Body of pancreas (tissue), 4 donors: Measurements from ENCODE around the gene PASD1. TPM values are rescaled to one million over a fixed set of nuclear protein-coding genes. Genes with fewer than 3 reads are reported as not detected.

Experiments
- ATAC-seq: fragments of 150-250 bp; one replicate; pipeline ENCODE4 v1.9.1; 2016
- DNase-seq, 4 donors: peaks; one replicate each; pipeline ENCODE4 v3.0.0-alpha.2; 2019
- H3K27ac ChIP-seq, 4 donors: fragments of 200-600 bp; sonication (generic); 1 replicate in 3 of 4; 2 replicates in 1 of 4; pipeline versions ENCODE4 v1.5.1 to v1.6.1; 2016 to 2019; ENCODE audit warnings: mild to moderate bottlenecking in 1 of 4, mixed read lengths in 1 of 4, moderate library complexity in 1 of 4
- H3K27me3 ChIP-seq, 2 donors: fragments of 200-600 bp; sonication (generic); one replicate each; pipeline ENCODE4 v1.6.0; 2016; ENCODE audit warnings: mild to moderate bottlenecking in 1 of 2
- H3K36me3 ChIP-seq, 2 donors: fragments of 200-600 bp; sonication (generic); replicated peaks in 1 of 2; 2 replicates each; pipeline ENCODE4 v1.5.1; 2016; ENCODE audit warnings: low read depth in 2 of 2; ENCODE audit not compliant: insufficient read depth in 1 of 2
- H3K4me1 ChIP-seq: fragments of 200-600 bp; sonication (generic); one replicate; pipeline ENCODE4 v1.6.0; 2016
- H3K4me3 ChIP-seq, 2 donors: fragments of 200-600 bp; sonication (generic); 1 replicate in 1 of 2; 2 replicates in 1 of 2; pipeline ENCODE4 v1.5.1; 2016 to 2019
- H3K9me3 ChIP-seq, 3 donors: fragments of 200-600 bp; sonication (generic); 1 replicate in 2 of 3; 2 replicates in 1 of 3; pipeline ENCODE4 v1.5.1; 2016
- CTCF ChIP-seq, 7 experiments: fragments of 450-650 bp in 4 of 7; fragments of 200-600 bp in 3 of 7; sonication (generic) in 3 of 7; IDR thresholded peaks; one replicate each; pipeline ENCODE4 v1.5.1; 2016 to 2019; ENCODE audit warnings: antibody characterized with exemption in 7 of 7
- POLR2A ChIP-seq, 3 donors: fragments of 450-650 bp; IDR thresholded peaks; one replicate each; pipeline ENCODE4 v1.6.1; 2016; ENCODE audit warnings: antibody characterized with exemption in 3 of 3, mild to moderate bottlenecking in 2 of 3
- WGBS, 2 donors: methylation state at CpG; one replicate each; pipeline ENCODE4 v1.1.5; 2017; 5-methylcytosine and 5-hydroxymethylcytosine counted together
- intact Hi-C: fragments of 100-400 bp; cut with DNase I; formaldehyde crosslinking; loops from one replicate; pipeline ENCODE4 v1.15.1; 2023
- total RNA-seq, 2 donors: library from RNA; depleted of rRNA; stranded (reverse); fragments of >200 nt; gene quantifications; one replicate each; pipeline ENCODE4 v1.1.0, GENCODE V29; 2016

The PASD1 gene
- total RNA-seq, 2 donors from 2014 or later, result not detected

- 79 to 86% methylated on average over 4 of the region's 4 CpGs for WGBS, 2 donors
- Histone ChIP-seq H3K4me1 (no peaks in the 10 kb centered on the region), H3K36me3 (no peaks in the 10 kb centered on the region), H3K27ac (no peak overlapping the region), H3K4me3 (no peak overlapping the region), H3K27me3 (no peaks in the 10 kb centered on the region), H3K9me3 (no peaks in the 10 kb centered on the region)
- ATAC-seq (no peak), DNase-seq (no peak)
- intact Hi-C loops, result no loop called here
- no peak for TF ChIP-seq POLR2A (IDR thresholded peaks at IDR 0.05)
- no peak for TF ChIP-seq CTCF (IDR thresholded peaks at IDR 0.05)
Observed at GRCh38 chrX:151676196-151676595, 112.7 kb downstream of the PASD1 start.

- intact Hi-C loops, result loop anchor here (10.0 kb wide), 1 partner anchor 525 kb away; no protein-coding TSS in a partner anchor
- 45 to 63% methylated on average over 4 to 5 of the region's 5 CpGs for WGBS, 2 donors
Observed at GRCh38 chrX:151679798-151680402, 116.4 kb downstream of the PASD1 start.

GRCh38 chrX:151680805-151681204, 117.3 kb downstream of the PASD1 start:
- no peaks in the 10 kb centered on the region for H3K27me3 ChIP-seq
- H3K4me1 ChIP-seq, result no peaks in the 10 kb centered on the region
- DNase-seq, result peak; percentile 49 to 80 (median 60)
- no peaks in the 10 kb centered on the region for H3K36me3 ChIP-seq
- TF ChIP-seq CTCF (IDR thresholded peaks at IDR 0.05) (peak; percentile 31 to 75 (median 59)), POLR2A (IDR thresholded peaks at IDR 0.05) (no peak)
- H3K9me3 ChIP-seq, result no peaks in the 10 kb centered on the region
- 34 to 42% methylated on average over 3 to 4 of the region's 4 CpGs for WGBS, 2 donors
- intact Hi-C loops, result loop anchor here (10.0 kb wide), 1 partner anchor 526 kb away; no protein-coding TSS in a partner anchor
- no peak overlapping the region for H3K27ac ChIP-seq
- peak; percentile 50 for ATAC-seq
- H3K4me3 ChIP-seq, result no peak overlapping the region

More at GRCh38 chrX:151679798-151680402, 116.4 kb downstream of the PASD1 start:
- Histone ChIP-seq H3K36me3 (no peaks in the 10 kb centered on the region), H3K27ac (no peak overlapping the region), H3K4me1 (no peaks in the 10 kb centered on the region), H3K4me3 (no peak overlapping the region), H3K27me3 (no peaks in the 10 kb centered on the region), H3K9me3 (no peaks in the 10 kb centered on the region)
- ATAC-seq (no peak), DNase-seq (no peak)
- TF ChIP-seq POLR2A (IDR thresholded peaks at IDR 0.05) (no peak), CTCF (IDR thresholded peaks at IDR 0.05) (no peak)

GRCh38 chrX:151687635-151688034, 124.2 kb downstream of the PASD1 start:
- TF ChIP-seq POLR2A (IDR thresholded peaks at IDR 0.05), result no peak
- no peak for TF ChIP-seq CTCF (IDR thresholded peaks at IDR 0.05)
- Histone ChIP-seq H3K27ac (no peak overlapping the region), H3K4me1 (no peaks in the 10 kb centered on the region), H3K4me3 (no peak overlapping the region), H3K9me3 (no peaks in the 10 kb centered on the region), H3K27me3 (no peaks in the 10 kb centered on the region), H3K36me3 (no peaks in the 10 kb centered on the region)
- intact Hi-C loops, result loop anchor here (10.0 kb wide), 1 partner anchor 533 kb away; no protein-coding TSS in a partner anchor
- ATAC-seq, result no peak
- no peak for DNase-seq

- Histone ChIP-seq H3K27ac (no peak overlapping the region), H3K4me3 (no peak overlapping the region), H3K4me1 (no peaks in the 10 kb centered on the region), H3K36me3 (no peaks in the 10 kb centered on the region), H3K27me3 (no peaks in the 10 kb centered on the region), H3K9me3 (no peaks in the 10 kb centered on the region)
- intact Hi-C loops, result loop anchor here (10.0 kb wide), 1 partner anchor 534 kb away; no protein-coding TSS in a partner anchor
- no peak for TF ChIP-seq POLR2A (IDR thresholded peaks at IDR 0.05)
- no peak for TF ChIP-seq CTCF (IDR thresholded peaks at IDR 0.05)
- ATAC-seq (no peak), DNase-seq (no peak)
Observed at GRCh38 chrX:151688695-151689094, 125.2 kb downstream of the PASD1 start.
